HepG2 (cell line): ENCODE data around the gene ACAA2. TPM values are rescaled to one million over a fixed set of nuclear protein-coding genes. Genes with fewer than 3 reads are reported as not detected.

Experiments used
- ATAC-seq: fragments of 200-7000 bp; cut with Tn5 transposase; 3 replicates; pipeline ENCODE4 v1.9.1; 2020; ENCODE audit warnings: mild to moderate bottlenecking, moderate library complexity
- BruUV-seq: library from RNA; stranded (reverse); fragments of 400-500 nt; replicated peaks from 2 replicates; lab custom pipeline; 2021; lab: Mats Ljungman, UMichigan
- CTCF ChIA-PET: fragments of 300-600 bp; formaldehyde crosslinking; extraction: SDS; loops from one replicate; lab custom pipeline; 2021; ENCODE audit warnings: low total read pairs, inconsistent platforms, low intra/inter-chr PET ratio; lab: Yijun Ruan, JAX
- POLR2A ChIA-PET: fragments of 350-600 bp; sonication (Branson Sonifier 250); formaldehyde crosslinking; loops from one replicate; lab custom pipeline; 2020; ENCODE audit warnings: antibody characterized with exemption, inconsistent platforms; lab: Yijun Ruan, JAX
- DNase-seq: peaks from one replicate; pipeline ENCODE4 v3.0.0-alpha.2; 2015; ENCODE audit warnings: low spot score
- FAIRE-seq: peaks from 3 replicates; lab custom pipeline; 2011; peaks lifted over from hg19 to GRCh38; lab: Jason Lieb, UNC
- H2AFZ ChIP-seq: one replicate; pipeline ENCODE4 v1.6.1; 2011; ENCODE audit warnings: low read length, inconsistent platforms
- H3K27ac ChIP-seq: fragments of 300-600 bp; 3 replicates; pipeline ENCODE4 v1.8.0; 2011; ENCODE audit warnings: mixed run types, mild to moderate bottlenecking, mixed read lengths, low read length, inconsistent platforms; ENCODE audit not compliant: insufficient read depth; ENCODE audit errors: extremely low read length
- H3K27me3 ChIP-seq, 2 experiments: fragments of 200-600 bp in 1 of 2; 2 replicates in 1 of 2; 3 replicates in 1 of 2; pipeline versions ENCODE4 v1.6.0 to v1.8.0; 2011; ENCODE audit warnings: low read length in 2 of 2, mild to moderate bottlenecking in 2 of 2, moderate library complexity in 2 of 2, inconsistent platforms in 1 of 2; ENCODE audit not compliant: insufficient read depth in 2 of 2, control insufficient read depth in 1 of 2
- H3K36me3 ChIP-seq, 2 experiments: fragments of 200-600 bp in 1 of 2; replicated peaks in 1 of 2; 2 replicates in 1 of 2; 3 replicates in 1 of 2; pipeline versions ENCODE4 v1.5.1 to v1.8.0; 2011; ENCODE audit warnings: low read length in 2 of 2, inconsistent platforms in 1 of 2; ENCODE audit not compliant: insufficient read depth in 2 of 2, control insufficient read depth in 1 of 2
- H3K4me1 ChIP-seq: 2 replicates; pipeline ENCODE4 v1.5.1; 2012; ENCODE audit warnings: low read length, inconsistent platforms; ENCODE audit not compliant: insufficient read depth
- H3K4me2 ChIP-seq: 2 replicates; pipeline ENCODE4 v1.6.0; 2011; ENCODE audit warnings: low read depth, low read length, inconsistent platforms
- H3K4me3 ChIP-seq, 3 experiments: fragments of 200-600 bp in 1 of 3; sonication (generic), shearing (Covaris generic) in 1 of 3; replicated peaks in 1 of 3; 2 replicates each; pipeline ENCODE4 v1.5.1; 2011 to 2016; ENCODE audit warnings: low read length in 3 of 3, inconsistent platforms in 2 of 3, low read depth in 2 of 3, mild to moderate bottlenecking in 2 of 3, control low read depth in 1 of 3, mixed read lengths in 1 of 3; ENCODE audit not compliant: insufficient read depth in 1 of 3
- H3K79me2 ChIP-seq: one replicate; pipeline ENCODE4 v1.6.1; 2011; ENCODE audit warnings: low read length, inconsistent platforms; ENCODE audit not compliant: insufficient read depth
- H3K9ac ChIP-seq: 2 replicates; pipeline ENCODE4 v1.6.0; 2011; ENCODE audit warnings: mild to moderate bottlenecking, low read depth, low read length, inconsistent platforms; ENCODE audit not compliant: insufficient read depth
- H3K9me3 ChIP-seq: 2 replicates; pipeline ENCODE4 v1.5.1; 2012; ENCODE audit warnings: mild to moderate bottlenecking, low read length
- H4K20me1 ChIP-seq: 2 replicates; pipeline ENCODE4 v1.6.0; 2011; ENCODE audit warnings: inconsistent platforms, mild to moderate bottlenecking, low read length, moderate library complexity; ENCODE audit not compliant: insufficient read depth
- CENPT ChIP-seq: sonication (generic); formaldehyde crosslinking; IDR thresholded peaks from 2 replicates; pipeline ENCODE4 v1.8.0; 2022; ENCODE audit warnings: low read depth, mild to moderate bottlenecking, moderate library complexity, missing genetic modification reagents
- MAFK ChIP-seq, 2 experiments: IDR thresholded peaks in 1 of 2; conservative IDR thresholded peaks in 1 of 2; 2 replicates each; pipeline ENCODE4 v1.6.1; 2011; ENCODE audit warnings: improper control_type of control experiment in 2 of 2, low read length in 2 of 2
- ZBTB25 ChIP-seq: IDR thresholded peaks from 2 replicates; pipeline ENCODE4 v1.6.1; 2018; ENCODE audit warnings: missing genetic modification reagents
- ZNF17 ChIP-seq: sonication (generic); formaldehyde crosslinking; IDR thresholded peaks from 2 replicates; pipeline ENCODE4 v1.5.0; 2020; ENCODE audit warnings: mild to moderate bottlenecking, missing genetic modification reagents
- ZNF678 ChIP-seq: sonication (generic); formaldehyde crosslinking; IDR thresholded peaks from 2 replicates; pipeline ENCODE4 v1.4.0; 2020; ENCODE audit warnings: mild to moderate bottlenecking, missing genetic modification reagents
- ZNF788 ChIP-seq: sonication (generic); formaldehyde crosslinking; IDR thresholded peaks from 2 replicates; pipeline ENCODE4 v1.5.0; 2020; ENCODE audit warnings: mild to moderate bottlenecking, missing genetic modification reagents, borderline replicate concordance
- WGBS: methylation state at CpG from one replicate; pipeline ENCODE4 v1.1.6; 2017; ENCODE audit warnings: low lambda C conversion rate; 5-methylcytosine and 5-hydroxymethylcytosine counted together
- in situ Hi-C: cut with HindIII; loops from 2 replicates; pipeline ENCODE4 v1.10.0; 2017; ENCODE audit warnings: low pct_unique_long_range_greater_than_20kb; ENCODE audit not compliant: extremely low pct_ligation_motif_present
- intact Hi-C: fragments of 100-400 bp; cut with micrococcal nuclease; formaldehyde crosslinking; loops from one replicate; pipeline ENCODE4 v1.10.0; 2022; ENCODE audit not compliant: unreplicated experiment
- polyA plus RNA-seq, 8 experiments: library from polyadenylated mRNA; depleted of rRNA in 3 of 8; stranded (reverse) in 7 of 8; unstranded in 1 of 8; fragments of >200 nt; fragmentation: Illumina TruSeq in 4 of 8; extraction: Trizol in 4 of 8; gene quantifications; 2 replicates each; pipeline versions ENCODE4 v1.2.1 to v1.2.3, GENCODE V29; 2011 to 2016; ENCODE audit warnings: low read depth in 4 of 8, missing spikeins in 1 of 8, mixed read lengths in 1 of 8; ENCODE audit not compliant: insufficient read depth in 1 of 8
- total RNA-seq, 5 experiments: library from RNA; depleted of rRNA; stranded (reverse); fragments of >200 nt; fragmentation: Illumina TruSeq; extraction: Trizol; gene quantifications; 2 replicates each; pipeline ENCODE4 v1.2.3, GENCODE V29; 2016; ENCODE audit warnings: low read depth in 1 of 5
- TF ChIP-seq, protein P1 (sequence below): sonication (generic); formaldehyde crosslinking; IDR thresholded peaks from 2 replicates; pipeline ENCODE4 v1.8.0; 2022; ENCODE audit warnings: missing genetic modification reagents, low read depth, mild to moderate bottlenecking, borderline replicate concordance
- TF ChIP-seq, protein P2 (sequence below): sonication (generic); formaldehyde crosslinking; IDR thresholded peaks from 2 replicates; pipeline ENCODE4 v1.5.1; 2020; ENCODE audit warnings: missing genetic modification reagents, mild to moderate bottlenecking, borderline replicate concordance
- TF ChIP-seq, protein P3 (sequence below): sonication (generic); formaldehyde crosslinking; IDR thresholded peaks from 2 replicates; pipeline ENCODE4 v1.4.0; 2020; ENCODE audit warnings: mild to moderate bottlenecking, missing genetic modification reagents

ACAA2 gene
- total and polyA plus RNA-seq, 2 of the 13 experiments (the other 11 are each of a cell fraction or from before 2014, with no cell fraction given) = 51.6 to 182 TPM

GRCh38 chr18:49812286-49813068 lies 856 bp downstream of the ACAA2 start:
- DNase-seq (no peak), FAIRE-seq (no peak), ATAC-seq (no peak)
- H4K20me1 ChIP-seq = no peaks in the 10 kb centered on the region
- H3K4me2 ChIP-seq = peak overlapping the region; percentile 77
- H3K36me3 ChIP-seq = no peaks in the 10 kb centered on the region; a peak in 1 of 5 replicates
- no peak overlapping the region for H2AFZ ChIP-seq
- in situ Hi-C loops (no loop called here), intact Hi-C loops (loop anchor here (2.0 to 5.0 kb wide), 2 partner anchors 20 to 45 kb away; no protein-coding TSS in a partner anchor)
- H3K9me3 ChIP-seq = peaks cover 7% of the 10 kb centered on the region; the same call in 1 of the 2 replicates
- WGBS = under 1% methylated on average over 13 of the region's 13 CpGs
- no TSS peak for BruUV-seq
- H3K4me1 ChIP-seq = peaks cover 50% of the 10 kb centered on the region
- H3K4me3 ChIP-seq = peak overlapping the region; percentile 71 to 95 (median 88)
- no peaks in the 10 kb centered on the region for H3K27me3 ChIP-seq
- peak overlapping the region; percentile 79 for H3K9ac ChIP-seq
- ChIA-PET POLR2A (interaction anchor here (0.7 to 2.3 kb wide), 5 partner anchors 10 to 46 kb away, joined by 3 to 31 read pairs (median 3); no protein-coding TSS in a partner anchor), CTCF (no interaction called here)
- peaks cover 64% of the 10 kb centered on the region for H3K79me2 ChIP-seq
- H3K27ac ChIP-seq = peak overlapping the region; percentile 96
- TF ChIP-seq ZNF17 (CRISPR knock-in tag) (no peak), ZNF678 (CRISPR knock-in tag) (0 out of 2 replicates have a peak, but pooled peaks have one; percentile 14), CENPT (CRISPR knock-in tag) (no peak), ZBTB25 (CRISPR knock-in tag) (no peak), MAFK (conservative IDR thresholded peaks at IDR 0.05 in 1 of 2, IDR thresholded peaks at IDR 0.05 in 1 of 2; ENCODE audit: low read length in 2 of 2) (no peak), ZNF788 (no peak)
- TF ChIP-seq, protein P1, sequence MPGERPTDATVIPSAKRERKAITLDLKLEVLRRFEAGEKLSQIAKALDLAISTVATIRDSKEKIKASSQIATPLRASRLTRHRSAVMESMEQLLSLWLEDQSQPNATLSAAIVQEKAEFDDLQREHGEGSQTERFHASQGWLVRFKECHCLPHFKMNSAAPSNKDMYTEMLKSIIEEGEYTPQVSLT (CRISPR knock-in tag) = no peak
- TF ChIP-seq, protein P2, sequence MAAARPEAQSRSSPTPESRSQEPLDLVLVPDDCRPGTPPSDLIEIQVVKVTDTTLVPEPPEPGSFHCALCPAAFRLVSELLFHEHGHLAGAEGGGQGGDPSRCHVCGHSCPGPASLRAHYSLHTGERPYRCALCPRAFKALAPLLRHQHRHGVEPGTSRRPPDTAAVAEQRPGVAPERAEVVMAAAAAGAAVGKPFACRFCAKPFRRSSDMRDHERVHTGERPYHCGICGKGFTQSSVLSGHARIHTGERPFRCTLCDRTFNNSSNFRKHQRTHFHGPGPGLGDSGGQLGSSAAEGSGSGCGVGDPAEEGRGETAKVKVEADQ = peak; percentile 3; the same call in 1 of the 2 replicates
- TF ChIP-seq, protein P3, sequence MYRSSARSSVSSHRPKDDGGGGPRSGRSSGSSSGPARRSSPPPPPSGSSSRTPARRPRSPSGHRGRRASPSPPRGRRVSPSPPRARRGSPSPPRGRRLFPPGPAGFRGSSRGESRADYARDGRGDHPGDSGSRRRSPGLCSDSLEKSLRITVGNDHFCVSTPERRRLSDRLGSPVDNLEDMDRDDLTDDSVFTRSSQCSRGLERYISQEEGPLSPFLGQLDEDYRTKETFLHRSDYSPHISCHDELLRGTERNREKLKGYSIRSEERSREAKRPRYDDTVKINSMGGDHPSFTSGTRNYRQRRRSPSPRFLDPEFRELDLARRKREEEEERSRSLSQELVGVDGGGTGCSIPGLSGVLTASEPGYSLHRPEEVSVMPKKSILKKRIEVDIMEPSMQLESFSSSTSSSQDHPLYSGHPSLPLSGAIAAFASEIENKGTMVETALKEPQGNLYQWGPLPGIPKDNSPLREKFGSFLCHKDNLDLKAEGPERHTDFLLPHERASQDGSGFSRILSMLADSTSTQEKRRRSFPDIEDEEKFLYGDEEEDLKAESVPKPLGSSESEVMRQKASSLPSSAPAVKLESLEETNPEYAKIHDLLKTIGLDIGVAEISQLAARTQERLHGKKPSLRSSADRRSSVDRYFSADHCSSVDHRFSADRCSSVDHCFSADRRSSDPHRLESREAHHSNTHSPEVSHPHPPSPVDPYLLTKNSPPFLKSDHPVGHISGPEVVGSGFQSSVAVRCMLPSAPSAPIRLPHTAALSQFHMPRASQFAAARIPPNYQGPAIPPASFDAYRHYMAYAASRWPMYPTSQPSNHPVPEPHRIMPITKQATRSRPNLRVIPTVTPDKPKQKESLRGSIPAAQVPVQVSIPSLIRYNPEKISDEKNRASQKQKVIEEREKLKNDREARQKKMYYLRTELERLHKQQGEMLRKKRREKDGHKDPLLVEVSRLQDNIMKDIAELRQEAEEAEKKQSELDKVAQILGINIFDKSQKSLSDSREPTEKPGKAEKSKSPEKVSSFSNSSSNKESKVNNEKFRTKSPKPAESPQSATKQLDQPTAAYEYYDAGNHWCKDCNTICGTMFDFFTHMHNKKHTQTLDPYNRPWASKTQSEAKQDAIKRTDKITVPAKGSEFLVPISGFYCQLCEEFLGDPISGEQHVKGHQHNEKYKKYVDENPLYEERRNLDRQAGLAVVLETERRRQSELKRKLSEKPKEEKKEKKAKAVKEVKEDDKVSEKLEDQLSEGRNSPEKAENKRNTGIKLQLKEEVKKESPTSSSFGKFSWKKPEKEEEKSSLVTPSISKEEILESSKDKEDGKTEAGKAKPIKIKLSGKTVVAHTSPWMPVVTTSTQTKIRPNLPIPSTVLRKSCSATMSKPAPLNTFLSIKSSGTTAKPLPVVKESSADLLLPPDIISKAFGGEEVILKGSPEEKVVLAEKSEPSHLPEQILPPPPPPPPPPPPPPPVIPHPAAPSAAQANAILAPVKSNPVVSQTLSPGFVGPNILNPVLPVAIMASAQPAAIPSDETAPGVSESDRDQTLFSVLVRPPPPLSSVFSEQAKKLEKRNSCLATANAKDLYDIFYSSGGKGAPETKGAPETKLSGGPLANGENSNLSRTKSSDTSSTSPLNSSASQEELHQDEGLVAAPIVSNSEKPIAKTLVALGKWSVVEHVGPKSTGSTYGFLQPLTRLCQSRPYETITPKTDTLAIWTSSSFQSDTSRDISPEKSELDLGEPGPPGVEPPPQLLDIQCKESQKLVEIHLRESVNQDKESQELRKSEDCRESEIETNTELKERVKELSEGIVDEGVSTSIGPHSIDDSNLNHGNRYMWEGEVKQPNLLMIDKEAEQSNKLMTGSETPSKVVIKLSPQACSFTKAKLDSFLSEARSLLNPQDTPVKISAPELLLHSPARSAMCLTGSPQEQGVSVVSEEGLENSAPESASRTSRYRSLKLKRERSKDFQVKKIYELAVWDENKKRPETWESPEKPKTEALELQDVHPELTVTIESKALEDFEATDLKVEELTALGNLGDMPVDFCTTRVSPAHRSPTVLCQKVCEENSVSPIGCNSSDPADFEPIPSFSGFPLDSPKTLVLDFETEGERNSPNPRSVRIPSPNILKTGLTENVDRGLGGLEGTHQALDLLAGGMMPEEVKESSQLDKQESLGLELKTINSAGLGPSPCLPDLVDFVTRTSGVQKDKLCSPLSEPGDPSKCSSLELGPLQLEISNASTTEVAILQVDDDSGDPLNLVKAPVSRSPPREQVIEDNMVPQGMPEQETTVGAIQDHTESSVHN (CRISPR knock-in tag) = 0 out of 2 replicates have a peak, but pooled peaks have one; percentile 7
